Nephron (organoid): Measurements from ENCODE around the gene ALKAL2.
A peak's percentile ranks its signal among the peaks of the same experiment; 100 is the strongest.

Experiments used
- H3K27ac Mint-ChIP-seq, 3 experiments: 2 replicates each; pipeline ENCODE4 v1.8.0; 2020; ENCODE audit warnings: mixed read lengths in 3 of 3, mild to moderate bottlenecking in 2 of 3, moderate library complexity in 1 of 3
- H3K27me3 Mint-ChIP-seq: 2 replicates; pipeline ENCODE4 v1.8.0; 2021; ENCODE audit warnings: low read depth, mild to moderate bottlenecking, moderate library complexity, mixed read lengths
- H3K36me3 Mint-ChIP-seq: 2 replicates; pipeline ENCODE4 v1.8.0; 2020; ENCODE audit warnings: low read depth, mixed read lengths
- H3K4me1 Mint-ChIP-seq: 2 replicates; pipeline ENCODE4 v1.8.0; 2020; ENCODE audit warnings: mixed read lengths
- H3K4me3 Mint-ChIP-seq, 3 experiments: 2 replicates each; pipeline ENCODE4 v1.8.0; 2020; ENCODE audit warnings: mild to moderate bottlenecking in 3 of 3, mixed read lengths in 3 of 3, moderate library complexity in 2 of 3
- H3K9me3 Mint-ChIP-seq: 2 replicates; pipeline ENCODE4 v1.8.0; 2020; ENCODE audit warnings: mixed read lengths
- TF ChIP-seq, protein P1 (sequence below), 3 experiments: fragments of 200-600 bp; sonication (generic); IDR thresholded peaks; one replicate each; pipeline ENCODE4 v1.5.0; 2021; ENCODE audit warnings: antibody characterized with exemption in 3 of 3; ENCODE audit not compliant: unreplicated experiment in 3 of 3

Gene ALKAL2

DNA sequence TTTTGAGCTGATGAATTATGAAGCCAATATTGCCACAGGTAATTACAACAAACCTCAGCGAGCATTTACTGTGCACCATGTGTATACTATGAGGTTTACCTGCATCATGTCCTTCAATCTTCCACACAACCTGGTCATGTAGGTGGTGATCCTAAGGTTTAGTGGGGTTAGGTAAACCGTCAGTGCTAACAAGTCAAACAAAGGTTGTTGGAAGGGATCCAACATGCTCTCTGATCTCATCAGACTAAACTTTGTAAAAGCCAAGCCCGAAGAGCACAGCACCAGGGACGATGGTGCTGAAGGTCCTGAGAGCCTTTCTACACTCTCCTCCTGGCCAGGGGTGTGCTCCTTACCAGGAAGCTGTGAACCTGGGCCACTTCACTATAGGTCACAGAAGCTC is 53.5 kb downstream of the ALKAL2 start:
- H3K4me1 Mint-ChIP-seq: peaks cover 31% of the 10 kb centered on the region
- no peak overlapping the region for H3K4me3 Mint-ChIP-seq
- TF ChIP-seq, protein P1, sequence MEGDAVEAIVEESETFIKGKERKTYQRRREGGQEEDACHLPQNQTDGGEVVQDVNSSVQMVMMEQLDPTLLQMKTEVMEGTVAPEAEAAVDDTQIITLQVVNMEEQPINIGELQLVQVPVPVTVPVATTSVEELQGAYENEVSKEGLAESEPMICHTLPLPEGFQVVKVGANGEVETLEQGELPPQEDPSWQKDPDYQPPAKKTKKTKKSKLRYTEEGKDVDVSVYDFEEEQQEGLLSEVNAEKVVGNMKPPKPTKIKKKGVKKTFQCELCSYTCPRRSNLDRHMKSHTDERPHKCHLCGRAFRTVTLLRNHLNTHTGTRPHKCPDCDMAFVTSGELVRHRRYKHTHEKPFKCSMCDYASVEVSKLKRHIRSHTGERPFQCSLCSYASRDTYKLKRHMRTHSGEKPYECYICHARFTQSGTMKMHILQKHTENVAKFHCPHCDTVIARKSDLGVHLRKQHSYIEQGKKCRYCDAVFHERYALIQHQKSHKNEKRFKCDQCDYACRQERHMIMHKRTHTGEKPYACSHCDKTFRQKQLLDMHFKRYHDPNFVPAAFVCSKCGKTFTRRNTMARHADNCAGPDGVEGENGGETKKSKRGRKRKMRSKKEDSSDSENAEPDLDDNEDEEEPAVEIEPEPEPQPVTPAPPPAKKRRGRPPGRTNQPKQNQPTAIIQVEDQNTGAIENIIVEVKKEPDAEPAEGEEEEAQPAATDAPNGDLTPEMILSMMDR (IDR thresholded peaks at IDR 0.05; ENCODE audit: unreplicated experiment in 3 of 3): no peak
- H3K9me3 Mint-ChIP-seq: no peaks in the 10 kb centered on the region
- H3K27me3 Mint-ChIP-seq: no peaks in the 10 kb centered on the region
- H3K27ac Mint-ChIP-seq: peak overlapping the region in 2 of 3 experiments; percentile 56 to 74
- peaks cover 27% of the 10 kb centered on the region for H3K36me3 Mint-ChIP-seq

DNA sequence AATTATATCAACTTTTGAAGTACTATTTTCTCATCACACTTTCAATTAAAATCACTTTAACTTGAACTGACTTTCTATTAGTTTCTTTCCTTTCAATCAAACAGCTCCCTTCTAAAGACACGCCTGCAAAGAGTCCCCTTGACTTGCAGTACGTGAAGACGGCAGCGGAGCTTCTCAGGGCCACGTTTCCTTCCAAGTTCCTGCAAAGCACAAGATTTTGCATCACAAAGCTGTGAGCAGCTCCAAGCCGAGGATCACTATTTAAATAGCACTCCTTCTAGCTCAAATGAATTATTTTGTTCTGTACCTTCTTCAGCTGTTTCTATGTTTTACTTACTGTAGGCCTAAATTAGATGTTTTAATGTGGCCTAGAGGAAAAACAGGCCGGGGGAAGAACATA is 54.9 kb downstream of the ALKAL2 start:
- H3K27me3 Mint-ChIP-seq: no peaks in the 10 kb centered on the region
- TF ChIP-seq, protein P1 (IDR thresholded peaks at IDR 0.05; ENCODE audit: unreplicated experiment in 3 of 3): no peak
- H3K4me3 Mint-ChIP-seq: no peak overlapping the region
- peaks cover 19% of the 10 kb centered on the region for H3K4me1 Mint-ChIP-seq
- H3K36me3 Mint-ChIP-seq: peaks cover 36% of the 10 kb centered on the region
- no peaks in the 10 kb centered on the region for H3K9me3 Mint-ChIP-seq
- peak overlapping the region; percentile 56 to 82 (median 58) for H3K27ac Mint-ChIP-seq

DNA sequence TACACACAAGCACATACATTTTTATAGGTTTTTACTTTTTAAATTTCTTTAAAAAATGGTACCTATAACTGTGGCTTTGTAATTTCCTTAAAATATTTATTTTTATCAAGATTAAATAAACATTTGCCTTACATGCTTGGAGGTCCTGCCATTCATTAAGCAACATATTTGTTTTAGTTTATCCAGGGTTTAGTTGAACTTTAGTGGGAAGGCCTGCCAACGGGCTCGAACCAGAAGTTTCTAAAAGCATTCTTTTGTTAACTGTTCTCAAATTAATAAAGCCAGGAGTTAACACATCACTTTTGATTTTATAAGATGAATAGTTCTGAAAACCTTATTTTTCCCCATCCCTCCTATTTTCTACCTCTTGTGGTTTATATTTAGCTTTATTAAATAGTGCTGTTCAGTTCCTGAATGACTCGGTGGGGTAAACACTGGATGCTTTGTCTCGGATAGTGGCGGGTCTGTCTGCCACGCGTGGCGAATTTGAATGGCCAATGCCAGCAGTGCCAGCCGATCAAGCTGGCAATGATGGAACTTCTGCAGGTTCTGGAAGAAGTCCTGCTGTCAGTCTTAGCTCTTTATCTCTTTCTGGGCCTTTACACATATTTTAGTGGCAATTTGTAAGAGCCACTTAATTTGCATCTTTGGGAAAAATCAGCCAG is 56.2 kb downstream of the ALKAL2 start:
- H3K36me3 Mint-ChIP-seq: peaks cover 44% of the 10 kb centered on the region
- TF ChIP-seq, protein P1 (IDR thresholded peaks at IDR 0.05; ENCODE audit: unreplicated experiment in 3 of 3): no peak

More for the DNA sequence above, 56.2 kb downstream of the ALKAL2 start:
- no peaks in the 10 kb centered on the region for H3K9me3 Mint-ChIP-seq
- H3K27me3 Mint-ChIP-seq: no peaks in the 10 kb centered on the region
- H3K4me3 Mint-ChIP-seq: no peak overlapping the region
- peaks cover 17% of the 10 kb centered on the region for H3K4me1 Mint-ChIP-seq
- H3K27ac Mint-ChIP-seq: no peak overlapping the region
